Measurements from ENCODE around the gene IMMP2L.
"Not testable (repeated sequence)": the region's sequence is repeated elsewhere in the genome, so short reads cannot be mapped to it uniquely, and the experiment has no call there.

The IMMP2L gene

DNA sequence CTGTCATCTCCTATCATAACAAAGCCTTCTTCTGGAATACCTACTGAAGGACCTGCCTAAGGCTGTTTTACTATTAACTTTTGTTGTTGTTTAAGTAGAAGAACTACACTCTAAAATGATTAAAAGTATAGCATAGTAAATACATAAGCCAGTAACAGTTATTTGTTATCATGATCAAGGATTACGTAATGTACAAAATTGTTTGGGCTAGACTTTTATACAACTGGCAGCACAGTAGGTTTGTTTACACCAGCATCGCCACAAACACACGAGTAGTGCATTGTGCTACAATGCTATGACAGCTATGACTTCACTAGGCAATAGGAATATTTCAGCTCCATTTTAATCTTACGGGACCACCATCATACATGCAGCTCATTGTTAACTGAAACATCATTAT is 302.3 kb downstream of the IMMP2L start:
- DNase-seq = no peak

DNA sequence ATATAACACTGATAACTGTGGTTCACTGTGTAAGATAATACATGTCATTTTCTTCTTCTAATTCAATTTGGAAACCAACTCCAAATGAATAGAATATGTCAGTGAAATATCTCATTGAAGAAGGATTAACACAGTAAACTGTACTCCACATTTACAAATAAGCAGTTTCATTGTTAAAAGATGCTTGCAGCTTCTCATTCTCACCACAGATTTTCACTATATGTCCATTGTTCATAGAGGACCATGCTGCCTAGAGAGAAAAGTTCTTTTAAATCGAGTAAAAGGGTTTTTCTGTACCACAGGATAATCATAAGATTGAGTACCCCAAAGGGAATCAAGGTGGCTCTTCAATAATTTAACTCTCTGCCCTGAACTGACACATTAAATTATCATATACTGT is 305.9 kb downstream of the IMMP2L start:
- DNase-seq = no peak

DNA sequence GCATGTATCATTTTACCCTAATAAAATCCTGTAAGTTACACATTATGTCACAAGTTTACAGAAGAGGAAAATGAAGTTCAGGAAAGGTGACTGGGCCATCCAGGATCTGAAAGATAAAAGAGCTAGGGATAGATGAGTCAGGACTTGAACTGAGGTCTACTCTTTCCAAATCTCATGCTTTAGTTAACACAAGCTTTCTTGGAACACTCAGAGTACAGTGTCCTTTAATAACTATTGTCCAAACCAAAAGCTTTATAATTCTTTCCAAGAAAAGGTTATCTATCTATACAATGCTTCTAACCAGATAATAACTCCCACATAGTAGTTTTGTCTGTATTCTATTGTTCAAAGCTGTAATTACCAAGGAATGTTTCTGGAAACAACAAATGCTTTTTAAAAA is 306.7 kb downstream of the IMMP2L start:
- no peak for DNase-seq

DNA sequence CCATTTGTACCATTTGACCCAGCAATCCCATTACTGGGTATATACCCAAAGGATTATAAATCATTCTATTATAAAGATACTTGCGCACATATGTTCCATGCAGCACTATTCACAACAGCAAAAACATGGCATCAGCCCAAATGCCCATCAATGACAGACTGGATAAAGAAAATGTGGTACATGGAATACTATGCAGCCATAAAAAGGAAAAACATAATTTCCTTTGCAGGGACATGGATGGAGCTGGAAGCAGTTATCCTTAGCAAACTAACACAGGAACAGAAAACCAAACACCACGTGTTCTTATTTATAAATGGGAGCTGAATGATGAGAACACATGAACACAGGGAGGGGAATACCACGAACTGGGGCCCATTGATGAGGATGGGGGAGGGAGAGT is 310.9 kb downstream of the IMMP2L start:
- not testable (repeated sequence) for DNase-seq

DNA sequence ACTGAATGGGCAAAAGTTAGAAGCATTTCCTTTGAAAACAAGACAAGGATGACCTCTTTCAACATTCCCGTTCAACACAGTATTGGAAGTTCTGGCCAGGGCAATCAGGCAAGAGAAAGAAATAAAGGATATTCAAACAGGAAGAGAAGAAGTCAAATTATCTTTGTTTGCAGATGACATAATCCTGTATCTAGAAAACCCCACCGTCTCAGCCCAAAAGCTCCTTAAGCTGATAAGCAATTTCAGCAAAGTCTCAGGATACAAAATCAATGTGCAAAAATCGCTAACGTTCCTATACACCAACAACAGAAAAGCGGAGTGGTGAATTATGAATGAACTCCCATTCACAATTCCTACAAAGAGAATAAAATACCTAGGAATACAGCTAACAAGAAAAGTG is 312.5 kb downstream of the IMMP2L start:
- DNase-seq = not testable (repeated sequence)

DNA sequence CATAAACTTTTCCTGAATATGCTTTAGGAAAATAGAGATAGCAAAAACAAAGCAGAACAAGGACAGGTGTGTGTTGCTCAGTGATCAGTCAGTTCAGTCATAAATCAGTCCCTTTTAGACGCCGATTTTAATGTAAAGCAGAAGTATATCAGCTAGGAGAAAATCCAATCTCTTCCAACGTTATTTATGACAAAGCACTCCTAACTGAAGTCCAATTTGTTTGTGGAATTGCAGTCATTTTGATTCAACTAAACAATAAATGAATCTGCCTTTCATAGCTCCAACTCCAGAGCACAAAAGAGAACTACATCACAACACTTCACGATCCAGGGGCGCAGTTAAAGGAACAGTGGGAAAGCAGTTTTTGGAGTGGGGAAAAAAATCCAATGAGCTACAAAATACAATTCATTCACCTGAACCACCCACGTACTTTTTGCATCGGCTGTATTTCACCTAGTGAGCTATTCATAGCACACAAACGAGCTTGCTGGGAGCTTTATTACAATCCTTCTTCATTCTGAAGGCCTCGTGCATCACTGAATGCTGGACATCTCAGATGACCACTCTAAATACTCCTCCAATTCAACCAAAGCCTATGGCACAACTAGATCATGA is 320.0 kb downstream of the IMMP2L start:
- no peak for DNase-seq

DNA sequence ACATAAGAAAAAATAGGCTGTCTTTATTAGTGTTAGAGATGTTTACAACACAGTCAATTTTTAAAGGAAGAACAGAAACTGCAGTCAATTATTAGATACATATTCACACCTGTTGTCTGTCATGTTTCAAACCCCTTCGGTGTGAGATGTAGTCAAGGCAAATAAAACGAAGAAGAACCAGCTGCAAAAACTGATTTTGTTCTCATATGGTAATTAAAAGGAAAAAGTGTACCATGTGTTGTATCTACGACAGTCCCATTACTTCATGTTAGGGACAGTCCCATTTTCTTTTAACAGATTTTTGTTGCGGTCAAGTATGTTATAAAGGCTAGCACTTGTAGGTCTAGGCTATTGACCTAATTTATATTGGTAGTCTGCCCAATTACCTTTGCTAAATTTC is 321.9 kb downstream of the IMMP2L start:
- DNase-seq = no peak

DNA sequence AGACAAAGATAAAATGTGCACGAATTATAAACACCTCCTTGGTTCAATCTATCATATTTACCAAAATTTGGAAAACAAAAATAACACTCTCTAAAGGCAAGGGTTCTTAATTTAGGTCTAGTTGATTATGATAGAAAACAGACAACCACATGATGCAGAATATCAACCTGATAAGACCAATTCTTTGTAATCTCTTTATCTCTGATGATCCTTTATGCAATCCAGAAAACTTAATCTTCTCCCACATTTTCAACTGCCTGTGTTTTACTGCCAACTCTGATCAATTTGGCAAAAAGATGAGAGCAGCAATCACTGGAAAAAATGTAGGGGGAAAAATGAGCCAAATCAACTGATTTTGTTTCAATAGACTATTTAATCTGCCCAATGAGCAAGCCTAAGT is 322.9 kb downstream of the IMMP2L start:
- no peak for DNase-seq

DNA sequence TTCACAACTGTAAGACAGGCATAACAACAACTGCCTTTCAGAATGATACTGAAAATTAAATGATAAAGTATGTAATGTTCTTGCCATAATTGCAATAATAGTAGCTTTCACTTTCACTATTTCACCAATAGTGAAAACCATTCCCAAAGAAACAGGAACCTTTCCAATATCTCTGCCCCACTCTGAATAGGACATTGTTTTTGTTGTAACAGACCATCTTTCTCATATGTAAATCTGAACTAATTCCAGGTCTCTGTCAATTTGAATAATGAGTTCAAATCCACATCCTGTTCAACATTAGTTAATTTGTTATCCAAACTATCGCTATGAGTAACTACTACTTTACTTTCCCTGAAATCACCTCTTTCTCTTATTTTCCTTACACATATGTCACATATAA is 323.4 kb downstream of the IMMP2L start:
- DNase-seq = no peak

DNA sequence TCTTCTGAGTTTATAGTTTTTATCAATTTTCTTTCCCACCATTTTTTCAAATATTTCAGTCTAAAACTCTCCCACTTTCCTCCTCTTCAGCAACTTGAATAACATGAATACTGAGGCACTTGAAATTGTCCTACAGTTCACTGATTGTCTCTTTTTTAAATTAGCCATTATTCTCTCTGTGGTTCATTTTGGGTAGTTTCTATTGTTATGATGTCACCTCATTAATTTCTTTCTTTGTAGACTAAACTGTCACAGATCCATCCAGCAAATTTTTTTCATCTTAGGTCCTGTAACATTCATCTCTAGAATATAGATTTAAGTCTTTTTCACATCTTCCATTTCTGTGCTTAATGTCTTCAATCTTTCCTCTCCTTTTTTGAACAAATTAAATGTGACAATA is 326.6 kb downstream of the IMMP2L start:
- no peak for DNase-seq

DNA sequence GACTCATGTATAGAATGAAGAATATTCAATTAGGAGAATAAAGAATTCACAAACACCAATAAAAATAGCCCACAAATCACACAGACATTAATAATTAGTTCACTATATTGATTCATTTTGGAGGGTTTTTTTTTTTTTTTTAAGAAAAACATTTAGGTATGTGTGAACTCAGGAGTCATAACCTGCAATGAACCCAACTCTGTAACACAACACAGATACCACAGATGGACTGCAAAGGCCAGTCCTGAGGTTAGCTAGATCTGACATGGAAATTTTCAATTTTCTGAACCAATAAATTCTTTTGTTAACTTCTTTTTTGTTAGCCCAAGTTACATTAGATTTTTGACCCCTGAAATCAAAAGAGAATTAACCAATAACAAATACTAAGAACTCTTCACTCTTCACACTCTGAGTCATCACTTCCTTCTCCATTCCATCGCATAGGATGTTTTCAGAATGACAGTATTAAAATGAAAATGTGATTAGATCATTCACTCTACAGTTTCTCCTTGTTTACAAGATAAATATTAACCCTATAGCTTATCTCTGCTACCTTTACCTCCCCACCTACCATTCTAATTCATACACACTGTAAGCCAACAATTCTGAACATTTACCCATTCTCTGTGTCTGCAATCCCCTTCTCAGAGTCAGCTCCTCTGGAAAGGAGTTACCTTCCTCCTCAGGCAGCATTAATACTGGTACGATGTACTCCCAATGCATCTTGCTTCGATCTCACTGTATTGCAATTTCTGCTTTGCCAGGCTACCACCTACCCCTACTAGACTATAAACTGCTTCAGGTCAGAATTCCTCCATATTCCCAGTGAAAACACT is 329.8 kb downstream of the IMMP2L start:
- DNase-seq = peak; percentile 2 to 74

DNA sequence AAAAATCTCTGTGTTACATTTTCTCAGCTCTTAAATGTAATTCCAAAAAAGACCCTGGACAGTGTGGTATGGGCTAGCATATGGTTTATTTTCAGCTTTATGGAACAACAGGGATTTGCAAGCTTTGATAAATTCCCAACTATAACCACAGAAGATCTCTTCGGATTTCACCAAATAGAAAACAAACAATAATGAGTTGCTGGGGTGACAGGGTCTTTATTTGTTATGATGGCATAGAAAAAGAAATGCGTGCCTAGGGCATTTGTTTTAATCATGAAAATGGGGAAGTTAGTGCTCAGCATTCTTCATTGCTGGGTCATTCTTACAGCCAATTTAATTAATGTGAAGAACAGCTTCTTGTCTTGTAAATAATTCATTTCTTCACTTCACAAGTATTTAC is 332.4 kb downstream of the IMMP2L start:
- DNase-seq = peak in 1 of 2 donors; percentile 12

DNA sequence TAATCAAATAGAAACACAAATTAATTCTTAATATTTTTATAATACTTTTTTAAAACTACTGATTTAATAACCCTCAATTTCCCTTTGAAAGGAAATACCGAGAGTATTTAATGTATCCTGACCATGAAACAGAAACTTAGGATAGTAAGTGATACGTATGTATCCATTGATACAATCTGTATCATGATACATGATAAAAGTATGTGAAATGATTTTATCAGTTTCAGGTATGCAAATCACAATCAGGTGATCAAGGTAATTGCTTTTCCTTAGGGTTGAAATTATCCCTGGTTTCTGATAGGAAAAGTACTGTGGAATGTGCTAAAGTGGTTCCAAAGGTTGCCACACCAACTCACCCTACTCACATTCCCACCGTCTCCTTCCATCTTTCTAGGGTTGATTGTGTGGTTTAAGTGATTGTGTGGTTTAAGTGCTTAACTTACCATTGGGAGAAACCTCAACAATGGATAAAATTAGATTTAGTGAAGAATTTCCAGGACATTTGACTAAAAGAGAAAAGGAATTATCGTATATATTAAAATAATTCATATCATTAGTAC is 333.0 kb downstream of the IMMP2L start:
- DNase-seq = no peak

DNA sequence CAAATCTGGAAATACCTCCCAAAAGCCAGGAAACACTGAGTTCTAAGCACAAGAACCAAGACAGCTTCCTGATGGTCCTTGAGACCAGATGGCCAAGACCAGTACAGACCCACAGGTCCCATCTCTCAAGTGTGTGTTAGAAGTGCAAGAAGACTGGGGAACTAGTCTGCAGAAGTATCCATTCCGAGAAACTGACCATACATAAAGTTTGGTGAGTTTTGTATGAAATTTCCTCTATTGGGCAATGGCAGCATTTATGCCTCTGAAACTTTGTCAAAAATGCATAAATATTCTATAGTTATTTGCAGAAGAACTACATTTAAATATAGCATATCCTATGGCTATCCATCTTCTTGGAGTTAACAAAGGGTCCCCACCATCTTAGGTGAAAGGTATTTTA is 333.9 kb downstream of the IMMP2L start:
- peak in 1 of 2 donors; percentile 40 for DNase-seq

DNA sequence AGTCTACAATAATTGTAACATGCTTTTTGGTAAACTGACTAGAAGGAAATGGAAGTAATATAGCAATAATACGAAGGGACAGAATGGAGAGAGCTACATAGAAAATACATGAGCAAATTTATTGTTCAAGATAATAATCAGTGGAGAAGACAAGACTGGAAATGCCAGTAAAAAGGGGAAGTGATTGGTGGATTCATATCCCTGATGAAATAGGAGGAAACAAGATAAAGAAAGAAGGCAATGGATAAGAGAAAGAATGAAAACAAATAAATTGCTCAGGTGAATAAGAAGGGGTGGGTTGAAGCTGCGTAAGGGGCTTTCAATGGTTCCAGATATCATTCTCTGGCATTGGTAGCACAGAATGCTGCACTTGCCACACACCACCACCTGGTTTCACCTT is 335.5 kb downstream of the IMMP2L start:
- no peak for DNase-seq

DNA sequence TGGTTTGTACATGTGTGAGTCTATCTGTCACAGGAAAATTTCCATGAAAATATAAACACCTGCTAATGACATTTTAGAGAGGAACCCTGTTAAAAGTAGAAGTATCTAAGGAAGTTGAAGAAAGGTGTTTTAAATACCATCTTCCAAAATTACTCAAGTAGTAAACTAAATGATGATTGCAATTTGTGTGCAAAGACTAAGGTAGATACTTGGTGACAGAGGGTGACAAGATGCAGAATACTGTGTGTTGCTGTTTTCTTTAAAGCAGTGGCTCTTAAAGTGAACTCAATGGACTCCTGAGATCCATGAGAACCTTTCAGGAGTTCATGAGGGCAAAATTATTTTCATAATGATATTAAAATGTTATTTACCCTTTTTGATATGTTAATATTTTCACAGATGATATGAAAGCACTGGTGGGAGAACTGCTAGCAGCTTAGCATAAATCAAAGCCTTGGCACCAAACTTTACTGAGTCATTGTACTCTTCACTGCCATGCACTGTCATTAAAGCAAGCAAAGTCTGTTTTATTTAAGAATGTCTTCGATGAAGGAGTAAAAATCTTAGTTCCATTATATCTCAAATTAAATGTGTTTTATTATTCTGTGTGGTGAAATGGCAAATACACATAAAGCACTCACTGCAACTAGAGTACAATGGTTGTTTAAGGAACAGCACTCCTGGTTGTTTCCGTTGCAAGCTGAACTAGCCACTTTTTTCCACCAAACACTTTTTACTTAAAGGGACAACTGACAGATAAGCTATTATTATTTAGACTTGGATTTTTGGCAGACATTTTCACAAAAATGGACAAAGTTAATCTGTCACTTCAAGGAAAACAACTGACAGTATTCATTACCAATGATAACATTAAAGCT is 337.7 kb downstream of the IMMP2L start:
- no peak for DNase-seq

DNA sequence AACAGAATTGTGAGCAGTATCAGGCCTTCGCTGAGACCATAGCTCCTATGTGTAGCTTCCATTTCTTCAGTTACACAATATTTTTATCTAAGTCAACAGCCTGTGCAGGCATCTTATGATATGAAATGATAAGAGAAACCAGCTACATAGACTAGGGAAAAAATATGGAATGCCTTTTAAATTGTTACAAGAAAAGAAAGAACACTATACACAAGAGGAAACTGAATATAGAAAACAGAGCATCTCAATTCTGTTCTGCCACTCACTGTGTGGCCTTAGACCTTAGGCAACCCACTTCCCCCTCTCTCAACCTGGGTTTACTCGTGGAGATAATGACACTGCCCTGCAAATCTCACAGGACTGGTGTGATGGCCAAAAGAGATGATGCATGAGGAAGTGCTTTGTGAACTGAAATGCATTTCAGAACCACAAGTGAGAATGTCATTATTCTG is 338.5 kb downstream of the IMMP2L start:
- peak in 1 of 2 donors; percentile 7 for DNase-seq

DNA sequence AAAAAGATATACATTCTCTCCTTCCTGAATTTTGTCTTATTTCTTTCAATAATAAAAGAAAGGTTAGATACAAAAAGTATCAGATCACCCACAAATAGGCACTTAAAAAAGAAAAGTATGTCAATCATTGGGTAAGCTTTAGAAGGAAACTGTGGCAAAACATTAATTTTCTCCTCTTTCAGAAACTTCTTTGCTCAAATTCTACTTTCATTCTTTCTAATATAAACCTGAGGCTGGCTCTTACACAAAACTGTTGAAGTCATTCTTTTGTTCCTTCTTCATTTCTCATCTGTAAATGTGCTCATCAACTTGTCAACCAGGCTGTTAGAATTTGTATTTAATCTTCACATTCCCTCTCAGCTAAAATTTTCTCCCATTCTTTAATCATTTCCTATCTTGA is 346.7 kb downstream of the IMMP2L start:
- DNase-seq = no peak

DNA sequence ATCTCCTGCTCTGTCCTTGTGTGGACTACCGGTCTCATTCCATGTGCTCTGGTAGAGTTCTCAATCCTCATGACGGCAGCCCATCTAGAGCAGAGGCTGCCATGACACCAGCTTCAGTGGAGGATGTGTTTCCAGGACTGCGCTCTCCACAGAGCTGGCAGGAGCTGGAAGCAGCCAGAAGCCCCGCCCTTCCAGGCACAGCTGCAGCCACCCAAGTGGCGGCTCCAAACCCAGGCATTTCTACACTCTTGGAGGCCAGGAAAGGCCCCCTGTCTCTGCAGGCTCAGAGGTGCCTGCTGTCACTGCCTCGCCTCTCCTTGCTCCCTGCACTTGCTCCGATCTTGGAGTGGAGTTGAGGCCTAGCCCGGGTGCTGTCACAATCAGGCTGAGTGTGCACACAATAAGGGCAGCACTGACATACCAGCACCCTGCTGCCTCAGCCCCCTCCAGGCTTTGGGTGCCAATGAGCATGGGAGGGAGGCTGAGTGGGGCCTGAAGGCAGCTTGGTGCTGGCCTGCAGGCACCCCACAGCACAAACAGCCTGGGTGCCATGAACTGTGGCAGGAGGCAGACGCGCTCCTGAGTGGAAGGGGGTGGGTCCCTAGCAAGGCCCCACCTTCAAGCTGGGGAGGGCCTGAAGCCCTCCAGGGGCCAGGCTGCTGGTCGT is 349.3 kb downstream of the IMMP2L start:
- DNase-seq = no peak

DNA sequence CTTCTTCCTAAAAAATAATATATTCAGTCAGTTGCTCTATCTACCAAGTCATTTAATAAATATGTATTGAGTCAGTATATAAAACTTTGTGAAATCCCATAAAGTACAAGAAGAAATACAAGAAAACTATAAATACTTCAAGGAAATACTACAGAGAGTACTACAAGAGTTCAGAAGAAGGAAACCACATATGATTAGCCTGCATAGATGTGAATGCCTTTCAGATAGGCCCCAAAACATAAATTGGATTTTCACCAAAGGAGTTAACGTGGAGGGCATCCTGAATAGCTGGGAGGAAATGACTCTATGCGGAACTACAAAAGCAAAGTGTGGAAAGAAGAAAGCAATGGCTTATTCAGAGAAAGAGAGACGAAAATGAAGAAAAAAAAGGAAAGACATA is 351.3 kb downstream of the IMMP2L start:
- no peak for DNase-seq

DNA sequence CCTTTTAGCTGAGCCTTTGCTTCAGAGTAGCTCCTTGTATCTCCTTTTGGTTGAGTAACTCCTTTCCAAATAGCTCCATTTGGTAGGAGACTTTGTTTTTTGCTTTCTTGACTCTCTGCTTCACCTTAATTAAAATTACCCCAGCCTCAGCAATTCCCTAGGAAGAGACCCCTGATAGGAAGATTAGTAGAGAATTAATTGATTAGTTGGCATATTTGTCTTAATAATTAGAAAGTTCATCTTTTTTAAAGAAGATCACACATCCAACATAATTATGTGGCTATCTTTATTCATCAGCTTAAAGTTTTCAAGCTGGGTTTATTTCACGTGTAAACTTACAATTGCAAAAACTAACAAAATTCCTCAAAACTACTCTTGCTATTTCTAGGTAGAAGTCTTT is 352.2 kb downstream of the IMMP2L start:
- no peak for DNase-seq

DNA sequence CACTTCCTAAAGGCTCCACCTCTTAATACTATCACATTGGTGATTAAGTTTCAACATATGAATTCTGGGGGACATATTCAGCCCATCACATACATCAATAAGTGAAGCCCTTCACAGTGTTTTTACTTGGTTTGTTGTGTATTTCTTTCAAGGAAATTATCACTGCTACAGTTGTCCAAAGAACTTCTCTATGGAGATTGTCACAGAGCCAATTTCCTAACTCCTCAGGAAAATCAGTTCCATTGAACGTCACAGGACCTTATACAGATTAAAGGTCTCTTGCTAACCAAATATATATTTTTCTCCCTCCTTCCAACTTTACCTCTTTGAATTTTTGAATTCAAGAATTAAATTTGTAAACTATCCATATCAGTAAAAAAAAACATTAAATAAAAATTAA is 357.0 kb downstream of the IMMP2L start:
- DNase-seq = no peak

Data from inflammatory macrophage (primary cell).